ENCODE data around the gene TRIM69.

TRIM69 gene

DNA sequence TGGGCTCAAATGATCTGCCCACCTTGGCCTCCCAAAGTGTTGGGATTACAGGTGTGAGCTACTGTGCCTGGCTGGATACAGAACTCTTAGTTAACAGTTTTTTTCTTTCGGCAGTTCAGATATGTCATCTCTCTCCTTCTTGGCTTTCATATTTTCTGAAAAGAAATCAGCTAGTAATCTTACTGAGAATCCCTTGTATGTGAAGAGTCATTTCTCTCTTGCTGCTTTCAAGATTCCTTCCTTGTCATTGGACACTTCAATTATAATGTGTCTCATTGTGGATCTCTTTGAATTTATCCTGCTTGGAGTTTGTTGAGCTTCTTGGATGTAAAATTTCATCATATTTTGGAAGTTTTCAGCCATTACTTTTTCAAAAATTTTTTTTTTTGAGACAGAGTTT is 17.0 kb downstream of the TRIM69 start:
- TF ChIP-seq POLR2AphosphoS5 (IDR thresholded peaks at IDR 0.05; ENCODE audit: low read depth) = no peak
- TF ChIP-seq SPI1 (IDR thresholded peaks at IDR 0.05; ENCODE audit: borderline replicate concordance, low read depth) = no peak
- TF ChIP-seq, protein P1, sequence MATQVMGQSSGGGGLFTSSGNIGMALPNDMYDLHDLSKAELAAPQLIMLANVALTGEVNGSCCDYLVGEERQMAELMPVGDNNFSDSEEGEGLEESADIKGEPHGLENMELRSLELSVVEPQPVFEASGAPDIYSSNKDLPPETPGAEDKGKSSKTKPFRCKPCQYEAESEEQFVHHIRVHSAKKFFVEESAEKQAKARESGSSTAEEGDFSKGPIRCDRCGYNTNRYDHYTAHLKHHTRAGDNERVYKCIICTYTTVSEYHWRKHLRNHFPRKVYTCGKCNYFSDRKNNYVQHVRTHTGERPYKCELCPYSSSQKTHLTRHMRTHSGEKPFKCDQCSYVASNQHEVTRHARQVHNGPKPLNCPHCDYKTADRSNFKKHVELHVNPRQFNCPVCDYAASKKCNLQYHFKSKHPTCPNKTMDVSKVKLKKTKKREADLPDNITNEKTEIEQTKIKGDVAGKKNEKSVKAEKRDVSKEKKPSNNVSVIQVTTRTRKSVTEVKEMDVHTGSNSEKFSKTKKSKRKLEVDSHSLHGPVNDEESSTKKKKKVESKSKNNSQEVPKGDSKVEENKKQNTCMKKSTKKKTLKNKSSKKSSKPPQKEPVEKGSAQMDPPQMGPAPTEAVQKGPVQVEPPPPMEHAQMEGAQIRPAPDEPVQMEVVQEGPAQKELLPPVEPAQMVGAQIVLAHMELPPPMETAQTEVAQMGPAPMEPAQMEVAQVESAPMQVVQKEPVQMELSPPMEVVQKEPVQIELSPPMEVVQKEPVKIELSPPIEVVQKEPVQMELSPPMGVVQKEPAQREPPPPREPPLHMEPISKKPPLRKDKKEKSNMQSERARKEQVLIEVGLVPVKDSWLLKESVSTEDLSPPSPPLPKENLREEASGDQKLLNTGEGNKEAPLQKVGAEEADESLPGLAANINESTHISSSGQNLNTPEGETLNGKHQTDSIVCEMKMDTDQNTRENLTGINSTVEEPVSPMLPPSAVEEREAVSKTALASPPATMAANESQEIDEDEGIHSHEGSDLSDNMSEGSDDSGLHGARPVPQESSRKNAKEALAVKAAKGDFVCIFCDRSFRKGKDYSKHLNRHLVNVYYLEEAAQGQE (IDR thresholded peaks at IDR 0.05; ENCODE audit: insufficient replicate concordance, low read depth) = no peak
- no peak for DNase-seq (ENCODE audit: low read depth in 1 of 2, low spot score in 1 of 2)
- H3K4me3 ChIP-seq (replicated peaks; ENCODE audit: insufficient read depth, low read length) = no peak overlapping the region
- no peaks in the 10 kb centered on the region for H3K27me3 ChIP-seq (ENCODE audit: insufficient read depth, poor library complexity, severe bottlenecking)
- no peak overlapping the region for H3K27ac ChIP-seq (replicated peaks)

DNA sequence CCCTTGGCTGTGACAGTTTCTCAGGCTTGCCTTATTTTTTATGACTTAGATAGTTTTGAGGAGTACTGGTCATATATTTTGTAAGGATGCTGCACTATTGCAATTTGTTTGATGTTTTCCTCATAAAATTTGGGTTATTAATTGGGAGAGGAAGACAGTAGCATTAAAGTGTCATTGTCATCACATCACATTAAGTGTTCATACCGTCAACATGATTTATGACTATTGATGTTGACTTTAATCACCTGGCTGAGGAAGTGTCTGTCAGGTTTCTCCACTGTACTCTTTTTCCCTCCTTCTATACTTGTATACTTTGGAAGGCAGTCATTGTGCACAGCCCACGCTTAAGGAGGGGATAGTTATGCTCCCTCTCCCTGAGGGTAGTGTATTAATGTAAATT is 26.9 kb downstream of the TRIM69 start:
- H3K4me3 ChIP-seq (replicated peaks; ENCODE audit: insufficient read depth, low read length) = no peak overlapping the region
- H3K27me3 ChIP-seq (ENCODE audit: insufficient read depth, poor library complexity, severe bottlenecking) = no peaks in the 10 kb centered on the region
- no peak overlapping the region for H3K27ac ChIP-seq (replicated peaks)
- TF ChIP-seq, protein P1 (IDR thresholded peaks at IDR 0.05; ENCODE audit: insufficient replicate concordance, low read depth) = no peak
- no peak for TF ChIP-seq GABPA (IDR thresholded peaks at IDR 0.05; ENCODE audit: low read depth)
- TF ChIP-seq, protein P2, sequence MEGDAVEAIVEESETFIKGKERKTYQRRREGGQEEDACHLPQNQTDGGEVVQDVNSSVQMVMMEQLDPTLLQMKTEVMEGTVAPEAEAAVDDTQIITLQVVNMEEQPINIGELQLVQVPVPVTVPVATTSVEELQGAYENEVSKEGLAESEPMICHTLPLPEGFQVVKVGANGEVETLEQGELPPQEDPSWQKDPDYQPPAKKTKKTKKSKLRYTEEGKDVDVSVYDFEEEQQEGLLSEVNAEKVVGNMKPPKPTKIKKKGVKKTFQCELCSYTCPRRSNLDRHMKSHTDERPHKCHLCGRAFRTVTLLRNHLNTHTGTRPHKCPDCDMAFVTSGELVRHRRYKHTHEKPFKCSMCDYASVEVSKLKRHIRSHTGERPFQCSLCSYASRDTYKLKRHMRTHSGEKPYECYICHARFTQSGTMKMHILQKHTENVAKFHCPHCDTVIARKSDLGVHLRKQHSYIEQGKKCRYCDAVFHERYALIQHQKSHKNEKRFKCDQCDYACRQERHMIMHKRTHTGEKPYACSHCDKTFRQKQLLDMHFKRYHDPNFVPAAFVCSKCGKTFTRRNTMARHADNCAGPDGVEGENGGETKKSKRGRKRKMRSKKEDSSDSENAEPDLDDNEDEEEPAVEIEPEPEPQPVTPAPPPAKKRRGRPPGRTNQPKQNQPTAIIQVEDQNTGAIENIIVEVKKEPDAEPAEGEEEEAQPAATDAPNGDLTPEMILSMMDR (IDR thresholded peaks at IDR 0.05; ENCODE audit: insufficient read depth, low read length) = no peak
- no peak for DNase-seq (ENCODE audit: low read depth in 1 of 2, low spot score in 1 of 2)

DNA sequence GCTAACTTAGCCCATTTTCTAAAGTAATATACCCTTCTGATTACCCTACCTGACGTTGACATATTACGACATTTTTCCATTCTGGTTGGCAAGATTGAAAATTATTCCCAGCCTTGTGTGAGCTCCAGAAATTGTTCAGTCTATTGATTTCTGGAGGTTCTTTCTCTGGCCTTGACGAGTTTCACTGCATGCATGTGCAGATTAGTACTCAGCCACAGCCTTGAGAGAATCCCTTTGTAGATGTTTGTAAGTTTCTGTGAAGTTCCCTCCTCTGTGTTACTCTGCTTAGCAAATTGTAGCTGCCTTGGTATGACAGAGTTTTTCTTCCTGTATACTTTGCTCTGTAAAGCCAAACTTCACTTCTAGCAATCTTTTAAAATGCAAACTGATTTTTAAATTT is 27.5 kb downstream of the TRIM69 start:
- no peak for DNase-seq (ENCODE audit: low read depth in 1 of 2, low spot score in 1 of 2)
- Histone ChIP-seq H3K27me3 (ENCODE audit: insufficient read depth, poor library complexity, severe bottlenecking) (no peaks in the 10 kb centered on the region), H3K27ac (replicated peaks) (no peak overlapping the region), H3K4me3 (replicated peaks; ENCODE audit: insufficient read depth, low read length) (no peak overlapping the region)
- no peak for TF ChIP-seq SPI1 (IDR thresholded peaks at IDR 0.05; ENCODE audit: borderline replicate concordance, low read depth)
- TF ChIP-seq, protein P2 (IDR thresholded peaks at IDR 0.05; ENCODE audit: insufficient read depth, low read length) = no peak
- TF ChIP-seq POLR2AphosphoS5 (IDR thresholded peaks at IDR 0.05; ENCODE audit: low read depth) = no peak
- no peak for TF ChIP-seq GABPA (IDR thresholded peaks at IDR 0.05; ENCODE audit: low read depth)
- TF ChIP-seq, protein P1 (IDR thresholded peaks at IDR 0.05; ENCODE audit: insufficient replicate concordance, low read depth) = no peak

DNA sequence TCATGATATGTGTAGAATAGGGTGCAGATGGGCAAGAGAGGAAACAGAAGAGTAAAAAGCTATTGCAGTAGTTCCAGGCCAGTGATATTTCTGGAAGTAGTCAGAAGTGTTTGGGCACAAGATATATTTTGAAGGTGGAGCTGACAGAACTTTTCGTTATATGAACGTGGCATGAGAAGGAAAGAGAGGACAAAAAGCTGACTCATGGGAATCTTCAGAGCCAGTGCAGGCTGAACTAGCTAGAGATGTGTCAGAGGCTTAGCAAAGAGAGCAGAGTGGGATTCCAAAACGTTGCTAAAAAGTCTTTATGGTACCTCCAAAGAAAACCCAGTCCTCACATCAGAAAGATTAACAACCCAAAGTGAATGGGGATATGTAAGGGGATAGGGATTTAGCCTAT is 28.7 kb downstream of the TRIM69 start:
- Histone ChIP-seq H3K27ac (replicated peaks) (no peak overlapping the region), H3K27me3 (ENCODE audit: insufficient read depth, poor library complexity, severe bottlenecking) (no peaks in the 10 kb centered on the region), H3K4me3 (replicated peaks; ENCODE audit: insufficient read depth, low read length) (no peak overlapping the region)
- TF ChIP-seq SPI1 (IDR thresholded peaks at IDR 0.05; ENCODE audit: borderline replicate concordance, low read depth) (no peak), POLR2AphosphoS5 (IDR thresholded peaks at IDR 0.05; ENCODE audit: low read depth) (no peak), GABPA (IDR thresholded peaks at IDR 0.05; ENCODE audit: low read depth) (no peak)
- TF ChIP-seq, protein P1 (IDR thresholded peaks at IDR 0.05; ENCODE audit: insufficient replicate concordance, low read depth) = no peak
- TF ChIP-seq, protein P2 (IDR thresholded peaks at IDR 0.05; ENCODE audit: insufficient read depth, low read length) = no peak
- no peak for DNase-seq (ENCODE audit: low read depth in 1 of 2, low spot score in 1 of 2)
